GM21423 (cell line): ENCODE measurements around the gene LY86.

Experiments
- ATAC-seq: cut with Tn5 transposase; IDR thresholded peaks from one replicate; pipeline ENCODE4 v1.9.1; 2021; ENCODE audit warnings: mild to moderate bottlenecking, moderate library complexity; ENCODE audit not compliant: unreplicated experiment

LY86 gene

DNA sequence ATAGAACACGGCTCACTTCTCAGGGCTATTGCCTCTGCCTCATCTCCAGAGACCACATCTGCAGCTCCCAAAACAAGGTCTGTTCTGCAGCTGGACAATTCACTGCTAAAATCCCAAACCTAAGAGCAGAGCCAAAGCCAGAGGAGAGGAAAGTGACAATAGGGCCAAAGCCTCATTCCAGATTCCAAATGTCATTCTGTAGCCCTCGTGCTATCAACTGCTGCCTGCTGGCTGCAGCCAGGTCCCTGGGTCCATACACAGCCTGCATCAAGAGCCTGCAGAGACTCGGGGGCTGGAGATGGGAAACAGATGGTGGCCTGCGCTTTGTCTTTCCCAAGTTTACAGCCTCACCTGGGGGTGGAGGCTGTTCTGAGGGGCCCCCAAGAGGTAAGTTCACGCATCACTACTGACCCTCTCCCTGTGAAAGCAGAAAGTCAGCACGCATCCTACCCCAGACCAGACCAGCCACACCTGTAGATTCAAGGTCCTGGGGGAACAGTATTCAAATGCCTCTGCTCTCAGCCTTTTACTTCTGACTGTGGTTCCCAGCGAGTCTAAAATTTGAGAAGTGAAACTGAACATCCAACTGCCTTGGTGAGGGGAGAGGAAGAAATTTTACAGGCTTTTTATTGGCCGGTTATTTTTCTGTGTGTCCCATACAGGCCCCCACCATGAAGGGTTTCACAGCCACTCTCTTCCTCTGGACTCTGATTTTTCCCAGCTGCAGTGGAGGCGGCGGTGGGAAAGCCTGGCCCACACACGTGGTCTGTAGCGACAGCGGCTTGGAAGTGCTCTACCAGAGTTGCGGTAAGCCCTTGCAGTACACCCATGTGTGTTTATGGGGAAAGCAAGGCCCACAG is at the start of gene LY86:
LY86 (plus strand) TSS at position 657 of the 860 bp plus-strand sequence; CDS start at position 672, 15 bp downstream.
- peak; percentile 41 for ATAC-seq

DNA sequence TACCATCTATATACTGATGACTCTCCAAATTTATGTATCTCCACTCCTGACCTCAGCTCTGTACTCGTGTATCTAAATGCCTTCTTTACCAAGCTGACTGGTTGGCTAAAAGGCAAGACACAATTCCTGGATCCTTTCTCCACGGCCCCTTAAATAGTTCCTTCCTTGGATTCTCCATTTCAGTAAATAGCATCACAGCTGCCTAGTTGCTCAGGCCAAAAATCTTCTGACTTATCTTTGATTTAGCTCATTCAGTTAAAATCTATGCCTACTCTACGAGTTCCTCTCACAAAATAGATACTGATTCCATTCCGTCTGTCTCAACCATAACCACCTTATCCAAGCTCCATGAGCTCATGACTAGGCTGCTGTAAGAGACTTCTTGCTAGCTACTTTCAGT is 49.5 kb upstream of the LY86 start:
- no peak for ATAC-seq

DNA sequence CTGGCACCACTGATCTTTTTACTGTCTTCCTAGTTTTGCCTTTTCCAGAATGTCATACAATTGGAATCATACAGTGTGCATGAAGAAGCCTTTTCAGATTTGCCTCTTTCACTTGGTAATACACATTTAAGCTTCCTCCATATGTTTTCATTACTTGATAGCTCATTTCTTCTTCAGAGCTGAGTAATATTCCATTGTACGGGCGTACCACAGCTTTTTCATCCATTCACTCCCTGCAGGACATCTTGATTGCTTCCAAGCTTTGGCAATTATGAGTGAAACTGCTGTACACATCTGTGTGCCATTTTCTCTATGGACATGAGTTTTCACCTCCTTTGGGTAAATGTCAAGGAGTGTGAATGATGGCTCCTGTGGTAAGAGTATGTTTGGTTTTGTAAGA is 46.2 kb upstream of the LY86 start:
- ATAC-seq, result no peak

DNA sequence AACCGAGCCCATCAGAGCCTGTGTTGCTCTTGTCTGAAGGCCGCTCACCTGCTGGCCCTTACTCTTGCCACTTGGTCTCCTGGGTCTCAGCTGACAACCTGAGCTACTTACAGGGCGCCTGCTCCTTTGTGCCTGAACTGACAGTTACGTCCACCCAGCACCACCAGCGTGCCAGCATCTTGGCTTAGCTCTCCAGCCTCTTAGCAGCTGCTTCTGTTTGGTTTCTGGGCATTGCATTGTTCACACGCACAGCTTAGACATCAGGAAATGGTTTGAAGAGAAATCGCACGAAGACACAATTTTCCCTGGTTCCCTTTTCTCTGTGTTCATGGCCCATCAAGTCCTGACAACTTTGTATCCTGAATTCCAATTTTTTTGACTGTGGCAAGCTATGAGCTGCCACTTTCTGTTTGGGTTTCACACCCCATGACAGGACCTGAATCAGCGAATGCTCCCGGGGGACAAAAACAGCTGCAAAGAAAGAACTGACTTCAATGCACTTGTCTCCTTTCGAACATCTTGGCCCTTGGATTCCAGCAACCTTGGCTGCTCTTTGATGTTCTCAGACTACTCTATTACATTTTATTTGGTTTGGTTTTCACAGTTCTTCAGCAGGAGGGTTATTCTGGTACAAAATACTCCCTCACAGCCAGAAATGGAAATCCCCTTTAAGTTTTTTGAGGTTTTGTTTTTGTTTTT is 45.2 kb upstream of the LY86 start:
- ATAC-seq, result no peak

DNA sequence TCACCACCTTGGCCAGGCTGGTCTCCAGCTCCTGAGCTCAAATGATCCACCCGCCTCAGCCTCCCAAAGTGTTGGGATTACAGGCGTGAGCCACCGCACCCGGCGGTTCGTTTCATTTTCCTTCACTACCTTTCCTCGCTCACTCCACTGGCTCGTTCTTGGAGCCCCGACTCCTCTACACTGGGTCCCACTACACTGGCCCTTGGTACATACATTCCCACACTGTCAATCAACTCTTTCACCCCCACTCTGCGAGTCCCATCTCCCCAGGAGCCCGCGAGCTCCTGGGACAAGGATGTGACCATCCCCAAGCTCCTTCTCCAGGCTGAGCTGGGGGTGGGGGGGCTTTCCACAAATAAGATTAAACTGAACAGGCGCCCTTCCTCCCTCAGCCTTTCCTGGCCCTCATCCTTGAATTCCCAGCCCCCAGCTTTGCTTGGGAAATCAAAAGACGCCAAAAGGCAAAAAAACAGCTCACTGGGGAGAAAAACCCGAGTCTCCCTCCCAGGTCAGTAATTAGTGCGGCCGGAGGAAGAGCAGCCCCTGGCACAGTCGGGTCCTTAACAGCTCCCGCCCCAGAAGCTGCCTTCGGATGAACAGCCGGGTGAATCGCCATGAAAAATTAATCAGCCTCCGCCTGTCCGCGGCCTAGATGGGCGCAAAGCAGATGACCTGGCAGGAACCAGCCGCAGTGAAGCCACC is 42.8 kb upstream of the LY86 start:
- ATAC-seq, result no peak

DNA sequence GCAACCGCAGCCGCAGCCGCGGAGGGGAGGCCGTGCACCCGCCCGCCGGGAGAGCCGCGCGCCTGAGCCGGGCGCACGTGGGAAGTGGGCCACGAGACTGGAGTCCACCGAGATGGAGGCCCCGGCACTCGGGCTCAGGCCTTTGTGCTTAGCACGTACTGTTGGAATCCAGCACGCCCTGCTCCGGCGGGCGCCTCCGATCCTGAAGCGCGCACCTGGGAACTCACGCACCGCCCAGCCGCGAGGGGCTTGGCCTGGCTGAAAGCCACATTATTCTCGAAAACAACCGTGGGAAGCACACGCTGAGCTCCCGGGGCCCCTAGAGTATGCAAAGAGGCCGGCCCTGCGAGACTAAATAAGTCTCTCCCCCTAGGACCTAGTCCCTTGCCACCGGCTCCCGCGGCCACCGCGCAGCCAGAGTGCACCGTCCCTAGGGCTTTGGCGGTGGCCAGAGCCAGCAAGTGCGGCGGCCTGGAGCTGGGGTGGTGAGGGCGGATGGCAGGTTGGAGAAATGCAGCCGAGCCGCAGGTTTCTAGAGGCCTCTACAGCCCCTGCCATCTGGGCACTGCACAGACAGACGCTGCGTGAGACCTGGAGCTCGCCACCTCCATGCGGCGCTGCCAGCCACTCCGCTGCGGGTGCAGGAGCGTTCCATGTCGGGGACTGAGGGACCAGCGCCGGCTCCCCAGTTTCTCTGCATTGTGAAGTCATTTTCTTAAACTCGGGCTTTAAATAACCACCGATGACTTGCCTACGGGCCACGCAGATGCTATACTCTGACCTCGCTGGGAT is 42.0 kb upstream of the LY86 start:
- ATAC-seq, result peak; percentile 53

DNA sequence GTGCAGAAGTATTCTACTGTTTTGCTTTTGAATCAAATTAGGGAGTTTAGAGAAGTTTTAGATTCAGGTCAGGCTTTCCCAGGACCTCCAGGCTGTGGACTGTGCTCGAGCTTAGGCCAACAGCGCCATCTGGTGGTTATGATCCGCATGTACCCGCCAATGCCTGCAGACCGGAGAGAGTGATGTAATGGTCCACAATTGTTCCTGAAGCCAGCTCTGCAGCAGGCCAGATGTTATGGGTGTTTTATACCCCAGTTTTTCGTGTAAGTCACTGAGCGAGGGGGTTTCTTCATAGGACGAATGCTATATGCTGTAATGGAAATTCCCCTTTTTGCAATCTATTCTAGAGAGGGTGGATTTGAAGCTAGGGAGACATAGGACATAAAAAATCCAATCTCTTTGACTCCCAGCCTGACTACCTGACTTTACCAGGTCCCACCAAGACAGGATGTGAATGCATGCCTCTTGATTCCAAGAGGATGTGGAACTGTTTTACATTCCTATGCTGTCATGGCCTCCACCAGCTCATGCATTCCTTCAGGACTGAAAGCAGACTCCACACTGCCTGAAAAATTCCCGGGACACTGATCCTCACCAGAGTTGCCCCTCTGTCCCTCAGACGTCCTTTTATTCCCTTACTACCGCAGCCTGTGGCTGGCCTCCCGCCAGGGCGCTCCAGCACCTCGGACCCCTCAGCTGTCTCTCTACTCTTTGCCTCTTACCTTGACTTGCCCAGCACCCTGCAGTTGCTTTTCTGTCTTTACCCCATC is 41.2 kb upstream of the LY86 start:
- peak; percentile 77 for ATAC-seq

DNA sequence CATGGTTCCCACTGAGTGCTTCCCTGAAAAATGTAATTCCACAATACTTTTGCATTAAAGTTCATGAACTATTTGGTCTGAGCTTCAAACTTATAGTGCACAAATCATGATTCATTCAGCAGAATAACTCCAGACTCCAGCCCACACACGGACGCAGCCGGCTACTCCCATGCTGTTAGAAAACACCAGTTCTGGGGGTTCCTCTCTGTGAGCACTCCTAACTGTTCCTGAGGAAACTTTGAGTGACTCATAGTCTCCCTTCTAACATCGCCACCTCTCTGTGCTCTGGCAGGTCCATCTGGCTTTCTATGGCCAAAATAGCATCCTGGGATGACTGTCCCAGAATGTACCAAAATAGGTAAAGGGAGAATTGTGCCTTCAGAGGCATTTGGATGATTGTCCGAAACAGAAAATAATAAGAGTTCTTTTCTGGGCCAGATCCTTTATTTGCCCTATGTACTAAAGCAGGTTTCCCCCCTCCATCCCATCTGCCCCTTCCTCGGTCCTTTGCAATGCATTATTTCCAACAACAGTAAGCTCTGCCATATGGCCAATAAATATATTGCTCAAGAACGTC is 32.3 kb upstream of the LY86 start:
- no peak for ATAC-seq

DNA sequence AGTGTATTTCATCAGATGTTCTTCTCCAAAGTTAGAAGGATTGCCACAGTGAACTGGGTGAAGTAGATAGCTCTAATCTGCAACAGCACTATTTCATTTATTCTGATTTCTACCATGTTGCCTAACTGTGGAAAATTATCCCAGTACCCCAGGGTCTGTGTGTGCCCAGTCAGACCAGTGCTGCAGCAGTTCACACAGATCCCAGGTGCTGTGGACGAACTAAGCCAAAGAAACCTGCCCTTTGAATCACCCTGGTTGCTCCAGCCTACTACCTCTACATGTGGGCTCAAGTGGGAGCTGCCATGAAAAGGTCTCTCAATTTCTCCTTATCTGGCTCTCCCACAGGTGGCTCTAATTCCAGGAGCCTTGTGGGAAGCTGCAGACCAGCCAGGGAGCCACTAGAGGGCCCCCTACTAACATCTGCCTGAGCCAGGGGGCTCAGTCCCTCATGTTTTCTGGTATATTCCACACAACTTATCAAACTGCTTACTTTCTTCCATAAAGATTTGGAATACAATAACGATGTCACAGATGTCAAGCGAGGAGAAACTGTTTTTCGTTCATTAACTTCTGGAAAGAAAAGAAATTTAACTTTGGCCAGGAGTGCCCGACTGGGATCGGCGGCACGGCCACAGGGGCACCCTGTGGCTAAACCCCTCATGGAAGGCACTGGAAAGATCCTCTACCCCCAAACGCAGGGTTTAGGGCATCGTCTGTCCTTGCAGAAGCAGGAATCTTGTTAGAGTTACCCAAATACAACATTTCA is 31.6 kb upstream of the LY86 start:
- ATAC-seq, result no peak

DNA sequence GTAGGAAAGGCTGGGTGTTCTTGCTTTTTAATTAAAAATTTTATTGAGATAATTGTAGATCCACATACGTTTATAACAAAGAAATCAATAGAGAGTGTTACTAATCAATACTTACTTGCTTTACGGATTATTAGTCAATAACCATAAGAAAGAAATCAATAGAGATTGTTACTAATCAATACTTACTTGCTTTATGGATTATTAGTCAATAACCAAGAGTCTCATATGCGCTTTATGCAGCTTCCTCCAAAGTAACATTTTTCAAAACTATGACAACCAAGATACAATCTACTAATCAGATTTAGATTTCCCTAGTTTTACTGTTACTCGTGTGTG is 31.0 kb upstream of the LY86 start:
- ATAC-seq, result no peak

DNA sequence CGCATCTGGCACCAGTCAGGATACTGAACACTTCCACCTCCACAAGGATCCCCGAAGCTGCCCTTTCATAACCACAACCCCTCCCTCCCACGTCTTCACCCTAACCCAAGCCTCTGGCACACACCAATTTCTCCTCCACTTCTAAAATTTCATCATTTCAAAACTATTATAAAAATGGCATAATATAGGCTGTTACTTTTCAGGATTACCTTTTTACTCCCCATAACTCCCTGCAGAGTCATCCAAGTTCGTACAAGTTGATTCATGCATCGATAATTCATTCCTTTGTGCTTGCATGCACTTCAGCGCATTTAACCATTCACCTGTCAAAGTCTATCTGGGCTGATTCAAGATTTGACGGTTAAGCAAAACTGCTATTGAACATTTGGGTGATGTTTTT is 30.6 kb upstream of the LY86 start:
- no peak for ATAC-seq

DNA sequence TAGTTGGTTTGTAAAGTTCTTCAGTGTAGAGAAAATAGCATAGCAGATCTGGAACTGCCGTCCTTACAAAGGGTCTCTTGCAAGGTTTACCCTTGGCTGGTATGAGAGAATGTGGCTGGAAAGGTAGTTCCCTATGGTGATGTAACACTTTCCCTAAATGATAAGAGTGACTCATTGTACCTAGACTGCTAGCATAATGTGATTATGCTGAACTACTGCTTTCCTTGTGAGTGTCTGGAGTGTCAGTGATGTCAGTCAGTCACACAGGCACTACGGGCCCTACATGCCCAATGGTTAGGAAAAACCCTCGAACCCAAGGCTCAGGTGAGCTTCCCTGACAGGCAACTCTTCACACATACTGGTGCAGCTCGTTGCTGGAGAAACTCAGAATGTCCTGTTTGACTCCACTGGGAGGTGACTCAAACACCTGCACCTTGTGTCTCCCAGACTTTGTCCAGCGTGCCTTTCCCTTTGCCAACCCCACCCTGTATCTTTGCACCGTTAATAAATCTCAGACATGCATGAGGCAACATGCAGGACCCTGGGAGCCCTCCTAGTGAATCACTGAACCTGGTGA is 28.4 kb upstream of the LY86 start:
- no peak for ATAC-seq

DNA sequence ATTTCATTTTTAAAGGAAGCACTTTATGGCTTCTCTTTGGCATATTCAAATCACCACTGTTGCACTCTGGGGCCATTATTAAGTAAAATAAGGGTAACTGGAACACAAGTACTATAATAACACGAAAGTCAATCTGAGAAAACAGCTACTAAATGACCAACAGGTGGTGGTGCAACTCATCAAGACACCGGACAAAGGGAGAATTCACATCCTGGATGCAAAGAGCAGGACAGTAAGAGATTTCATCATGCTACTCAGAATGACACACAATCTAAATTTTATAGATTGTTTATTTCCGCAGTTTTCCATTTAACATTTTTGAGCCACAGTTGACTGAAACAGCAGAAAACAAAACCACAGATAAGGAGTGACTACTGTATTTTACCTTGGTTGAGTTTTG is 27.6 kb upstream of the LY86 start:
- ATAC-seq, result no peak

DNA sequence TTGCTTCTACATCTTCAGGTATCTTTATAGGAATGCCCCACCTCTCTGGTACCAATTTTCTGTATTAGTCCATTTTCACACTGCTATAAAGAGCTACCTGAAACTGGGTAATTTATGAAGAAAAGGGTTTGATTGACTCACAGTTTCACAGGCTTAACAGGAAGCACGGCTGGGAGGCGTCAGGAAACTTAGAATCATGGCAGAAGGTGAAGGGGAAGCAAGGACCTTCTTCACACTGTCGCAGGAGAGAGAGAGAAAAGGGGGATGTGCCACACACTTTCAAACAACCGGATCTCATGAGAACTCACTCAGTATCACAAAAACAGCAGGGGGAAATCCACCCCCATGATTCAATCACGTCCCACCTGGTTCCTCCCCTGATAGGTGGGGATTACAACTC is 24.4 kb upstream of the LY86 start:
- no peak for ATAC-seq

DNA sequence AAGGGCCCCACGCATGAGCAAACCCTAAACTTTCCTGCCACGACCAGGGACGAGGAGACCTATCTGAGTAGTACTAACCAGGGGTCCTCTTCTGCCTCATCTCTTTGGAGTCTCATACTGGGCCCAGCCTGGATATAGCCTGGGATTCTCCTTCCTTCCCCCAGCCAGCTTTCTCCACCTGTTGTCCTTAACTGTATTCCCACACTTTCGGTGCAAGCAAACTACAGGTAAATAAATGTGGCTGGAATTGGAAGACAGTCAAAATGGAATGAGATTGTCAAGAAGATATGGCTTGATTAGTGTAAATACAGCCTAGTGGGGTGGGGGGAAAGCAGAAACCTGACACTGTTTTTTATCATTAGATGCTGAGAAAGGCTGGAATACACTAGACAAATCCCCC is 23.5 kb upstream of the LY86 start:
- no peak for ATAC-seq

DNA sequence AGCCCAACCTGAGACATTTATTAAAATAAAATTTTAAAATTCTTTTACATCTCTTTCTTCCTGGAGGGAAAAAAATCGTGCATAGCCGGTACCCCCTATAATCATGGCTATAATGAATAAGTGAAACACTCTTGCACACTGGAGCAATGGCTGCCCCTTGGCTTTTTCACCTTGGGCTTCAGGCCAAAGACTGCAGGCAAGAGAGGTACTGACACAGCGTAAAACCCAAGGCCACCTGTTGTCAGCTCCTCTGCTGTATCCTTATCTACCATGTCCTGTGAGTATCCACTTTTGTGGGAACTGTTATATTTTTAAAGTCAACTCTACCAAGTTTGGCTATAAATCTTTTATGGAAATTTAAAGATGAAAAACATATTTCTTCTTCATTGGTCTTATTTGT is 23.0 kb upstream of the LY86 start:
- ATAC-seq, result no peak

DNA sequence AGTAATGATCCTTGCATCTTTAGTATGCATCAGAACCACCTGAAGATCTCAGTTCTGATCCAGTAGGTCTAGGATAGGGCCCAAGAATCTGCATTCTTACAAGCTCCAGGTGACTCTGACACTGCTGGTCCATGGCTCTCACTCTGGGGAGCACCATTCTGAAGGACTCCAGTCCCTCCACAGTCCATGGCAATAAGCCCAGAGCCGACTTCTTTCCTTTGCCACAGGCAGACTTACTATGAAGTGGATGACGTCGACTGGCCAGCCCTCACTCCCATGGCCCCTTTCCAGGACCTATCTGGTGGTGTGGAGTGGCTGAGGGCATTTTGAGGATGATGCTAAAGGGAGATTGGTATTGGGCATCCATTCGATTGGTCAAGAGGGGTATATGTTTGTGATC is 21.8 kb upstream of the LY86 start:
- no peak for ATAC-seq

DNA sequence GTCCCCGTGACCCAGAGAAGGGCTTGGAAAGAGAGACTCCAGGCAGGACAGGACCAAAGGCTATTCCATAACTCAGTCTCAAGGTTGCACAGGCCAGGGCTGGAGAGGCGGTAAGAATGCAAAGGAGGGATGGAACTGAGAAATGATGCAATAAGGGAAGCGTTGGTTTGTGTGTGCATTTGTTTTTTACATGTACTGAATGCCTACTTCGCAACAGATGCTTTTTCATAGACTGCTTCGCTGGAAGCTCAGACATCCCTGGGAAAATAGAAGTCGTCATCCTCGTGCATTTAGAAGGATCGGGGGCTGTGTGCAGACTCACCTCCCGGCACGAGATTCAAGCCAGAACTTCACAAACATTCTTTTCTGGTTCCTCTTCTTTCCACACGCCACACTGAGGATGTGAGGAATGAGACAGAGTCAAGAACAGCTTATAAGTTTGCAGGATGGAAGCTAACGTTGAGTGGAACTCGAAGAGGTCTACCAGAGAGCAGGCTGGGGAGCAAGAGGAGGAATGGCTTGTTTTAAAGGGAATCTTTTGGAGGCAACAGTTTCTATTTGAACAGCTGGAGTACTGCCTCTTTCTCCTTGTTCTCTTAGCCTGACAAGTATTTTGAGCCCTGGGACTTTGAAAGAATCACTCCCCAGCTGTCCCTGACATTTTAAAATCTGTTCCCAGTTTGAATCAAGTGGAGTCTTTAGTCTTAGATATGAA is 19.3 kb upstream of the LY86 start:
- no peak for ATAC-seq
